Small intestine (tissue), 7 donors: ENCODE results near the gene PSG4. TPM values are rescaled to one million over a fixed set of nuclear protein-coding genes. Genes with fewer than 3 reads are reported as not detected.
"Not testable (repeated sequence)": the region's sequence is repeated elsewhere in the genome, so short reads cannot be mapped to it uniquely, and the experiment has no call there.

Source experiments
- DNase-seq, 2 donors: peaks; one replicate each; pipeline versions ENCODE4 v3.0.0 to v3.0.0-alpha.2; 2013
- FAIRE-seq: peaks from 2 replicates; lab custom pipeline; 2012; peaks lifted over from hg19 to GRCh38; lab: Jason Lieb, UNC
- H3K27ac ChIP-seq, 3 donors: one replicate each; pipeline ENCODE4 v1.5.1; 2013; ENCODE audit warnings: low read length in 2 of 3, mild to moderate bottlenecking in 2 of 3, control low read depth in 1 of 3, inconsistent platforms in 1 of 3, low read depth in 1 of 3, moderate library complexity in 1 of 3
- H3K27me3 ChIP-seq, 3 donors: one replicate each; pipeline ENCODE4 v1.6.1; 2013; ENCODE audit warnings: low read length in 3 of 3, inconsistent platforms in 1 of 3; ENCODE audit not compliant: control insufficient read depth in 3 of 3, insufficient read depth in 3 of 3
- H3K36me3 ChIP-seq, 3 donors: one replicate each; pipeline ENCODE4 v1.6.1; 2013; ENCODE audit warnings: low read length in 3 of 3, inconsistent platforms in 1 of 3, low read depth in 1 of 3, mild to moderate bottlenecking in 1 of 3, moderate library complexity in 1 of 3; ENCODE audit not compliant: control insufficient read depth in 3 of 3, insufficient read depth in 2 of 3
- H3K4me1 ChIP-seq, 3 donors: one replicate each; pipeline ENCODE4 v1.6.1; 2013; ENCODE audit warnings: low read length in 2 of 3, inconsistent platforms in 1 of 3, low read depth in 1 of 3, mild to moderate bottlenecking in 1 of 3, moderate library complexity in 1 of 3; ENCODE audit not compliant: control insufficient read depth in 3 of 3, insufficient read depth in 2 of 3
- H3K4me3 ChIP-seq, 3 donors: one replicate each; pipeline ENCODE4 v1.5.1; 2013; ENCODE audit warnings: low read length in 3 of 3, control low read depth in 1 of 3, inconsistent platforms in 1 of 3, low read depth in 1 of 3, mild to moderate bottlenecking in 1 of 3, moderate library complexity in 1 of 3
- H3K9me3 ChIP-seq, 2 donors: one replicate each; pipeline ENCODE4 v1.6.1; 2013; ENCODE audit warnings: low read depth in 1 of 2, low read length in 1 of 2; ENCODE audit not compliant: control insufficient read depth in 2 of 2, insufficient read depth in 1 of 2
- WGBS, 3 donors: extraction: QIAGEN DNeasy Blood & Tissue Kit; methylation state at CpG; one replicate each; pipeline ENCODE4 v1.1.7; 2013; 5-methylcytosine and 5-hydroxymethylcytosine counted together
- polyA plus RNA-seq, 4 donors: library from polyadenylated mRNA; stranded (reverse) in 3 of 4; unstranded in 1 of 4; fragments of 200-250 nt in 3 of 4; fragments of 120-200 nt in 1 of 4; gene quantifications; one replicate each; pipeline versions ENCODE4 v1.2.1 to v1.2.3, GENCODE V29; 2013
- donor health status: healthy with polysubstance abuse.
- donor health status: control.
- donor health status: control.
- donor health status: Bipolar disorder and iron deficiency.
- donor health status: healthy.

The PSG4 gene
- polyA plus RNA-seq, 4 donors: 0.12 TPM; not detected in 3

- not testable (repeated sequence) for H3K27me3 ChIP-seq, H3K9me3 ChIP-seq, FAIRE-seq, H3K4me1 ChIP-seq, H3K36me3 ChIP-seq, H3K4me3 ChIP-seq, H3K27ac ChIP-seq, DNase-seq
- WGBS, 3 donors: 49 to 66% (median 62%) methylated on average over 4 of the region's 4 CpGs
These were observed 12.9 kb downstream of the PSG4 start for GRCh38 chr19:43192381-43193155.

GRCh38 chr19:43188092-43188491, 17.3 kb downstream of the PSG4 start:
- not testable (repeated sequence) for H3K9me3 ChIP-seq, H3K4me3 ChIP-seq, H3K4me1 ChIP-seq, FAIRE-seq, DNase-seq, H3K27me3 ChIP-seq, H3K36me3 ChIP-seq, H3K27ac ChIP-seq
- WGBS, 3 donors: 53 to 57% (median 53%) methylated on average over 7 to 9 of the region's 9 CpGs

- H3K36me3 ChIP-seq, DNase-seq, H3K9me3 ChIP-seq, H3K27ac ChIP-seq, FAIRE-seq, H3K4me3 ChIP-seq, H3K4me1 ChIP-seq, H3K27me3 ChIP-seq: not testable (repeated sequence)
- 60 to 69% (median 68%) methylated on average over 7 of the region's 7 CpGs for WGBS, 3 donors
These were observed 19.0 kb downstream of the PSG4 start, which contains the start of gene PSG5 for GRCh38 chr19:43186311-43186935. Gene PSG5 (minus strand): TSS chr19:43186536. CDS start chr19:43186405, 131 bp downstream.

GRCh38 chr19:43181869-43182771, 23.3 kb downstream of the PSG4 start:
- not testable (repeated sequence) for H3K36me3 ChIP-seq, FAIRE-seq, H3K4me3 ChIP-seq, H3K4me1 ChIP-seq, H3K27ac ChIP-seq, H3K9me3 ChIP-seq, DNase-seq, H3K27me3 ChIP-seq
- 31 to 51% (median 32%) methylated on average over 3 to 4 of the region's 4 CpGs for WGBS, 3 donors

- 0 to 9% (median 6%) methylated on average over 1 of the region's 1 CpG for WGBS, 3 donors
- not testable (repeated sequence) for DNase-seq, H3K36me3 ChIP-seq, H3K4me1 ChIP-seq, H3K27ac ChIP-seq, H3K27me3 ChIP-seq, H3K4me3 ChIP-seq, FAIRE-seq, H3K9me3 ChIP-seq
These were observed 25.8 kb downstream of the PSG4 start for GRCh38 chr19:43179569-43180147.

- 66 to 92% (median 89%) methylated on average over 2 to 3 of the region's 3 CpGs for WGBS, 3 donors
- not testable (repeated sequence) for FAIRE-seq, H3K27ac ChIP-seq
These were observed 26.9 kb downstream of the PSG4 start for GRCh38 chr19:43178577-43178976.

GRCh38 chr19:43165906-43166305, 39.5 kb downstream of the PSG4 start:
- H3K4me1 ChIP-seq, H3K9me3 ChIP-seq, H3K4me3 ChIP-seq, H3K27ac ChIP-seq, H3K27me3 ChIP-seq, H3K36me3 ChIP-seq, DNase-seq, FAIRE-seq: not testable (repeated sequence)
- 55 to 67% (median 65%) methylated on average over 3 of the region's 3 CpGs for WGBS, 3 donors

More at GRCh38 chr19:43178577-43178976, 26.9 kb downstream of the PSG4 start:
- H3K4me3 ChIP-seq, H3K36me3 ChIP-seq, H3K9me3 ChIP-seq, DNase-seq, H3K4me1 ChIP-seq, H3K27me3 ChIP-seq: not testable (repeated sequence)

- 53 to 64% (median 60%) methylated on average over 3 of the region's 3 CpGs for WGBS, 3 donors
- not testable (repeated sequence) for H3K9me3 ChIP-seq, H3K36me3 ChIP-seq, H3K4me3 ChIP-seq, DNase-seq, FAIRE-seq, H3K27ac ChIP-seq, H3K27me3 ChIP-seq, H3K4me1 ChIP-seq
These were observed 42.3 kb downstream of the PSG4 start for GRCh38 chr19:43163135-43163534.
